ENCODE measurements around the gene GNGT1. TPM values are rescaled to one million over a fixed set of nuclear protein-coding genes. Genes with fewer than 3 reads are reported as not detected.

GNGT1 gene
- total RNA-seq, 1 experiment from 2014 or later = not detected

Other genes with a start within 250 kb of the GNGT1 start
- gene TFPI2, start 15.8 kb upstream of the GNGT1 start, total RNA-seq (2014; rRNA removed; shearing (Covaris generic); ENCODE audit: low replicate concordance) = 149 and 189 TPM in 2 replicates
- gene GNG11, start 15.2 kb downstream of the GNGT1 start, total RNA-seq (2014; rRNA removed; shearing (Covaris generic); ENCODE audit: low replicate concordance) = 43.8 and 53.3 TPM in 2 replicates
- 46.6 and 50.7 TPM in 2 replicates for gene BET1, start 97.8 kb downstream of the GNGT1 start, total RNA-seq (2014; rRNA removed; shearing (Covaris generic); ENCODE audit: low replicate concordance)

Measured in Caki2 (cell line).